C4-2B (cell line): ENCODE measurements around the gene DPP4.

ENCODE experiments used
- CTCF ChIP-seq: fragments of 450-650 bp; conservative IDR thresholded peaks from 2 replicates; pipeline ENCODE4 v1.5.1; 2017; ENCODE audit warnings: mild to moderate bottlenecking
- ZFX ChIP-seq: fragments of 450-650 bp; IDR thresholded peaks from 2 replicates; pipeline ENCODE4 v1.6.1; 2017

- TF ChIP-seq CTCF, result no peak
- no peak for TF ChIP-seq ZFX
Observed at GRCh38 chr2:161955211-161955610, 118.8 kb downstream of the DPP4 start.
